ENCODE measurements around the gene RNF114. TPM values are rescaled to one million over a fixed set of nuclear protein-coding genes. Genes with fewer than 3 reads are reported as not detected.

RNF114 gene
- polyA plus RNA-seq, 1 donor (not counting 4 experiments of a cell fraction or from before 2014, with no cell fraction given), result 58.4 TPM

DNA sequence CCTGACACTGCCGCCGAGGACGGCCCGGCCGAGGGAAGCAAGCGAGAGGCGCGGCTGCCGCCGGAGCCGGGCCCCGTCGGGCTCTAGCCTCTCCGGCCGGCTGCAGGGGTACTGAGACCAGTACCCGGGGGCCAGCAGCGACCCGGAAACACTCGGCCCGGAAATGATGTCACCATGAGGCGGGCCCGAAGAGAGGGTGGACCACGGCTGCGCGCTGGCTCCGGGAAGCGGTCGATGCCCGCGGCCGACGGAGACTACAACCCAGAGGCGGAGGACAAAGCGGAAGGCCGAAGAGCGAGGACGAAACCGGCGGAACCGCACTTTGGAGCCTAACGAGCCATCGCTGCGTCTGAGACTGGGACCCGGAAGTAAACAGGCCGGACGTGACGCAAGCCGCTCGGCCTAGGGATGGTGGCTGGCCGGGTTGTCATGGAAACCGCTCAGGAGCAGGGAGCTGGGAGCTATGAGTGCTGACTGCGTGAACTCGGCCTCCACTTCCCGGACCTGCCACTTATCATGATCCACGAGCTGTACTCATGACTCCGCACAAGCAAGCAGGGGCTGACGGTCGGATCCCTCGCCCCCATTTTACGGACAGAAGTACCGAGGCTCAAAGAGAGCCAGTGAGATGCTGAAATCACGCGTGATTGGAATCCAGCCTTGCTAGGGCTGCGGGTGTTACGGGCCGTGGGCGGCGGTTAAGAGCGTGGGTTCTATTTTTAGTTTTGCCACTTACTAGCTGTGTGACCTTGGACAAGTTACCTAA is 20.6 kb upstream of the RNF114 start, which contains the start of gene SPATA2:
Gene SPATA2, minus strand, starts transcription at position 150 of the 766 bp plus-strand sequence. CDS start 7,039 bp downstream, outside the sequence.
- dilution Hi-C loops (cut with MboI; ENCODE audit: extremely low pct_ligation_motif_present, low sequenced_read_pairs), result no loop called here
- no peaks in the 10 kb centered on the region for H4K20me1 ChIP-seq (ENCODE audit: control insufficient read depth, extremely low read depth, insufficient read depth, low read length)
- no peak for FAIRE-seq

DNA sequence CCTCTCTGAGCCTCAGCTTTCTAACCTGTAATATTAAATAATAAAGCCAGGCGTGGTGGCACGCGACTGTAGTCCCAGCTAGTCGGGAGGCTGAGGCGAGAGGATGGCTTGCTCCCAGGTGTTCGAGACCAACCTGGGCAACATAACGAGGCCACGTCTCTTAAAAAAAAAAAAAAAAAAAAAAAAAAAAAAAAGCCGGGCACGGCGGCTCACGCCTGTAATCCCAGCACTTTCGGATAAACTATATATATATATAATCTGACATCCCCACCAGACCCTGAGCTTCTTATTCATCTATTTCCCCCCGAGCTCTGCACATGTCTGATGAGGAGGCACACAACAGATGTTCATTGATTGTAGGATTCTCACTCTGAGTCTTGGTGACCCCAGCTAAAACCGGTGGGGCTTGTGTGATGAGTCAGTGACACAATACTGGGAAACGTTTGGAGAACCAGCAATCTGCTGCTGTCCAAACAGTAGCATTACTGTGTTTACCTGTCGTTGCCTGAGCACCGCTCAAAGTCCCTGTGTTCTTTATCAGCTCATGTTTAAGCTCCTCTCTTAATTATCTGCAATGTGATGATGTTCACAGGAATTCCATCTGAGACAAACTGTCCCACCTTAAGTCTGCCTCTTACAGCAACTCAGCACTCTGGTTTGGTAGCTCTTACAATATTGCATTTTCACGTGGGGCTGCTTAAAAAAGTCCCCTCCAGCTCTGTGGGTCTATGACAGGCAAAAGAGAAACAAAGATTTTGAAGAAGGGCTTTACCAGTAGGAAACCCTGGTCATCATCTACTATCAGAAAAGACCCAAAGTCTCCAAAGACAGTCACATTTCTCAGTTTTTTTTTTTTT is 19.8 kb upstream of the RNF114 start:
- H3K4me1 ChIP-seq (ENCODE audit: control insufficient read depth, extremely low read depth, insufficient read depth, low read length), result peaks cover 21% of the 10 kb centered on the region
- dilution Hi-C loops (cut with MboI; ENCODE audit: extremely low pct_ligation_motif_present, low sequenced_read_pairs), result no loop called here
- no peaks in the 10 kb centered on the region for H3K27me3 ChIP-seq (ENCODE audit: control insufficient read depth, extremely low read depth, insufficient read depth, low read length)
- DNase-seq (ENCODE audit: low read depth, low spot score) (no peak), FAIRE-seq (no peak)
- peak overlapping the region; percentile 100 for H3K27ac ChIP-seq (ENCODE audit: control insufficient read depth, insufficient read depth, low read length)
- peak overlapping the region; percentile 89 to 100 (median 90) for H3K4me3 ChIP-seq (ENCODE audit: control insufficient read depth in 2 of 3, extremely low read depth in 1 of 3, insufficient read depth in 2 of 3, low read depth in 1 of 3, low read length in 3 of 3)
- H3K4me2 ChIP-seq (ENCODE audit: control insufficient read depth, extremely low read depth, insufficient read depth, low read depth, low read length), result peak overlapping the region; percentile 83
- H3K79me2 ChIP-seq (ENCODE audit: control insufficient read depth, insufficient read depth, low read length), result peaks cover 39% of the 10 kb centered on the region
- no peaks in the 10 kb centered on the region for H3K9me3 ChIP-seq (ENCODE audit: control insufficient read depth, low read depth, low read length)
- H3K9me1 ChIP-seq (ENCODE audit: control insufficient read depth, extremely low read depth, insufficient read depth, low read length), result peaks cover 2% of the 10 kb centered on the region
- no peaks in the 10 kb centered on the region for H4K20me1 ChIP-seq (ENCODE audit: control insufficient read depth, extremely low read depth, insufficient read depth, low read length)
- H2AFZ ChIP-seq (ENCODE audit: control insufficient read depth, low read length), result peak overlapping the region; percentile 42
- TF ChIP-seq, protein P1, sequence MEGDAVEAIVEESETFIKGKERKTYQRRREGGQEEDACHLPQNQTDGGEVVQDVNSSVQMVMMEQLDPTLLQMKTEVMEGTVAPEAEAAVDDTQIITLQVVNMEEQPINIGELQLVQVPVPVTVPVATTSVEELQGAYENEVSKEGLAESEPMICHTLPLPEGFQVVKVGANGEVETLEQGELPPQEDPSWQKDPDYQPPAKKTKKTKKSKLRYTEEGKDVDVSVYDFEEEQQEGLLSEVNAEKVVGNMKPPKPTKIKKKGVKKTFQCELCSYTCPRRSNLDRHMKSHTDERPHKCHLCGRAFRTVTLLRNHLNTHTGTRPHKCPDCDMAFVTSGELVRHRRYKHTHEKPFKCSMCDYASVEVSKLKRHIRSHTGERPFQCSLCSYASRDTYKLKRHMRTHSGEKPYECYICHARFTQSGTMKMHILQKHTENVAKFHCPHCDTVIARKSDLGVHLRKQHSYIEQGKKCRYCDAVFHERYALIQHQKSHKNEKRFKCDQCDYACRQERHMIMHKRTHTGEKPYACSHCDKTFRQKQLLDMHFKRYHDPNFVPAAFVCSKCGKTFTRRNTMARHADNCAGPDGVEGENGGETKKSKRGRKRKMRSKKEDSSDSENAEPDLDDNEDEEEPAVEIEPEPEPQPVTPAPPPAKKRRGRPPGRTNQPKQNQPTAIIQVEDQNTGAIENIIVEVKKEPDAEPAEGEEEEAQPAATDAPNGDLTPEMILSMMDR (optimal IDR thresholded peaks at IDR 0.05 in 1 of 3, IDR thresholded peaks at IDR 0.05 in 1 of 3, conservative IDR thresholded peaks at IDR 0.05 in 1 of 3; ENCODE audit: extremely low read depth in 1 of 3, insufficient read depth in 2 of 3, low read length in 3 of 3), result no peak
- TF ChIP-seq EZH2 (IDR thresholded peaks at IDR 0.05; ENCODE audit: low read length), result no peak
- H3K9ac ChIP-seq (ENCODE audit: control insufficient read depth, extremely low read depth, insufficient read depth, low read length), result peak overlapping the region; percentile 99
- peaks cover 0 to 8% of the 10 kb centered on the region in 2 experiments for H3K36me3 ChIP-seq (ENCODE audit: control insufficient read depth in 2 of 2, extremely low read depth in 1 of 2, insufficient read depth in 2 of 2, low read length in 2 of 2)

More for the DNA sequence above, 20.6 kb upstream of the RNF114 start, which contains the start of gene SPATA2:
- Histone ChIP-seq H3K4me2 (ENCODE audit: control insufficient read depth, extremely low read depth, insufficient read depth, low read depth, low read length) (peak within 1 kb of the TSS; percentile 83), H3K9me1 (ENCODE audit: control insufficient read depth, extremely low read depth, insufficient read depth, low read length) (peaks cover 2% of the 10 kb centered on the region), H3K79me2 (ENCODE audit: control insufficient read depth, insufficient read depth, low read length) (peaks cover 47% of the 10 kb centered on the region), H3K27me3 (ENCODE audit: control insufficient read depth, extremely low read depth, insufficient read depth, low read length) (no peaks in the 10 kb centered on the region), H2AFZ (ENCODE audit: control insufficient read depth, low read length) (peak within 1 kb of the TSS; percentile 100), H3K9me3 (ENCODE audit: control insufficient read depth, low read depth, low read length) (no peaks in the 10 kb centered on the region), H3K4me1 (ENCODE audit: control insufficient read depth, extremely low read depth, insufficient read depth, low read length) (peaks cover 21% of the 10 kb centered on the region), H3K9ac (ENCODE audit: control insufficient read depth, extremely low read depth, insufficient read depth, low read length) (peak within 1 kb of the TSS; percentile 99), H3K4me3 (ENCODE audit: control insufficient read depth in 2 of 3, extremely low read depth in 1 of 3, insufficient read depth in 2 of 3, low read depth in 1 of 3, low read length in 3 of 3) (peak within 1 kb of the TSS; percentile 89 to 100 (median 90)), H3K36me3 (ENCODE audit: control insufficient read depth in 2 of 2, extremely low read depth in 1 of 2, insufficient read depth in 2 of 2, low read length in 2 of 2) (peaks cover 0 to 8% of the 10 kb centered on the region in 2 experiments), H3K27ac (ENCODE audit: control insufficient read depth, insufficient read depth, low read length) (peak within 1 kb of the TSS; percentile 100)
- peak; percentile 74 for DNase-seq (ENCODE audit: low read depth, low spot score)
- TF ChIP-seq EZH2 (IDR thresholded peaks at IDR 0.05; ENCODE audit: low read length), result no peak
- TF ChIP-seq, protein P1 (optimal IDR thresholded peaks at IDR 0.05 in 1 of 3, IDR thresholded peaks at IDR 0.05 in 1 of 3, conservative IDR thresholded peaks at IDR 0.05 in 1 of 3; ENCODE audit: extremely low read depth in 1 of 3, insufficient read depth in 2 of 3, low read length in 3 of 3), result no peak
